Keratinocyte (primary cell): ENCODE data around the gene CDK14. TPM values are rescaled to one million over a fixed set of nuclear protein-coding genes. Genes with fewer than 3 reads are reported as not detected.

Experiments
- DNase-seq: peaks from one replicate; pipeline ENCODE4 v3.0.0-alpha.2; 2011; ENCODE audit warnings: low read depth, missing footprints, low spot score
- FAIRE-seq: peaks from 2 replicates; lab custom pipeline; 2011; peaks lifted over from hg19 to GRCh38; lab: Jason Lieb, UNC
- H2AFZ ChIP-seq: 2 replicates; pipeline ENCODE4 v1.6.0; 2012; ENCODE audit warnings: low read length, control low read depth, inconsistent platforms; ENCODE audit not compliant: control insufficient read depth
- H3K27ac ChIP-seq: 2 replicates; pipeline ENCODE4 v1.5.1; 2011; ENCODE audit warnings: low read length; ENCODE audit not compliant: control insufficient read depth, insufficient read depth
- H3K27me3 ChIP-seq: 3 replicates; pipeline ENCODE4 v1.6.0; 2011; ENCODE audit warnings: low read length; ENCODE audit not compliant: control insufficient read depth, insufficient read depth; ENCODE audit errors: extremely low read depth
- H3K36me3 ChIP-seq, 2 experiments: 2 replicates in 1 of 2; 3 replicates in 1 of 2; pipeline ENCODE4 v1.5.1; 2011; ENCODE audit warnings: low read length in 2 of 2, mild to moderate bottlenecking in 1 of 2; ENCODE audit not compliant: control insufficient read depth in 2 of 2, insufficient read depth in 2 of 2; ENCODE audit errors: extremely low read depth in 1 of 2
- H3K4me1 ChIP-seq: 3 replicates; pipeline ENCODE4 v1.5.1; 2011; ENCODE audit warnings: low read length; ENCODE audit not compliant: control insufficient read depth, insufficient read depth; ENCODE audit errors: extremely low read depth
- H3K4me2 ChIP-seq: 3 replicates; pipeline ENCODE4 v1.6.0; 2011; ENCODE audit warnings: low read depth, low read length; ENCODE audit not compliant: control insufficient read depth, insufficient read depth; ENCODE audit errors: extremely low read depth
- H3K4me3 ChIP-seq, 3 experiments: fragments of 200-600 bp in 1 of 3; sonication (generic) in 1 of 3; 2 replicates in 2 of 3; 3 replicates in 1 of 3; pipeline ENCODE4 v1.5.1; 2011 to 2016; ENCODE audit warnings: low read length in 3 of 3, mild to moderate bottlenecking in 3 of 3, control low read depth in 2 of 3, inconsistent platforms in 1 of 3, low read depth in 1 of 3, mixed read lengths in 1 of 3, mixed run types in 1 of 3, moderate library complexity in 1 of 3; ENCODE audit not compliant: control insufficient read depth in 2 of 3, insufficient read depth in 2 of 3; ENCODE audit errors: extremely low read depth in 1 of 3
- H3K79me2 ChIP-seq: 2 replicates; pipeline ENCODE4 v1.6.0; 2012; ENCODE audit warnings: low read length; ENCODE audit not compliant: control insufficient read depth, insufficient read depth
- H3K9ac ChIP-seq: 3 replicates; pipeline ENCODE4 v1.6.0; 2011; ENCODE audit warnings: low read length; ENCODE audit not compliant: control insufficient read depth, insufficient read depth; ENCODE audit errors: extremely low read depth
- H3K9me1 ChIP-seq: 3 replicates; pipeline ENCODE4 v1.6.0; 2011; ENCODE audit warnings: low read length; ENCODE audit not compliant: control insufficient read depth, insufficient read depth; ENCODE audit errors: extremely low read depth
- H3K9me3 ChIP-seq: 2 replicates; pipeline ENCODE4 v1.5.1; 2012; ENCODE audit warnings: low read depth, low read length; ENCODE audit not compliant: control insufficient read depth
- H4K20me1 ChIP-seq: 3 replicates; pipeline ENCODE4 v1.6.0; 2011; ENCODE audit warnings: low read length; ENCODE audit not compliant: control insufficient read depth, insufficient read depth; ENCODE audit errors: extremely low read depth
- EZH2 ChIP-seq: IDR thresholded peaks from one replicate; pipeline ENCODE4 v1.6.1; 2012; ENCODE audit warnings: inconsistent platforms, mild to moderate bottlenecking, low read length, moderate library complexity
- dilution Hi-C: fragments of 300-500 bp; cut with MboI; formaldehyde crosslinking; loops from one replicate; pipeline ENCODE4 v1.7.0; 2020; ENCODE audit warnings: low sequenced_read_pairs; ENCODE audit not compliant: extremely low pct_ligation_motif_present
- polyA plus RNA-seq, 5 experiments: library from polyadenylated mRNA; depleted of rRNA in 3 of 5; stranded (reverse) in 3 of 5; stranded (forward) in 1 of 5; unstranded in 1 of 5; fragments of >200 nt; gene quantifications; 1 replicate in 1 of 5; 2 replicates in 3 of 5; 3 replicates in 1 of 5; pipeline versions ENCODE4 v1.2.1 to v1.2.3, GENCODE V29; 2011 to 2012; ENCODE audit warnings: missing spikeins in 2 of 5, low read depth in 1 of 5, low replicate concordance in 1 of 5
- TF ChIP-seq, protein P1 (sequence below), 3 experiments: IDR thresholded peaks in 1 of 3; conservative IDR thresholded peaks in 1 of 3; optimal IDR thresholded peaks in 1 of 3; 2 replicates in 2 of 3; 3 replicates in 1 of 3; pipeline versions ENCODE3 to v1.5.1; 2011; ENCODE audit warnings: low read length in 3 of 3, mild to moderate bottlenecking in 3 of 3, moderate library complexity in 2 of 3, control low read depth in 1 of 3, inconsistent platforms in 1 of 3; ENCODE audit not compliant: insufficient read depth in 2 of 3; ENCODE audit errors: extremely low read depth in 1 of 3

The CDK14 gene
- polyA plus RNA-seq, 1 donor (not counting 4 experiments of a cell fraction or from before 2014, with no cell fraction given), result 4.0 TPM

DNA sequence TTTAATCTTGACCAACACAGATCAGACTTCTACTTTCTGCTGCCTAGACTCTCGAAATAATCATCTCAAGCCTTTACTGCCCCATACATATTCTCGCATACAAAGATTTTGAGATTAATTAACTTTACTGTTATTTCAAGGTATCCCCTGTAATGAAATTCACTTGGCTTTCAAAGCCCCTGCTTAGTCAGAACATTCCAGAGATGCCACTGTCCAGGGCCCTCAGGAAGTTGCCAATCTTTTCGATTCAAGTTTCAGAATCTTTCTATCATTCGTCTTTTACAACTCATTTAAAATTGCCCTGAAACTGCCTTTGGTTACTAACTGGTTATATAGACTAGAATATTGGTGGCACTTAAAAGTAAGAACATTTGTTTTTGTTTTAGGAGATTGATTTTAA lies 320.2 kb downstream of the CDK14 start:
- Histone ChIP-seq H4K20me1 (no peaks in the 10 kb centered on the region), H3K79me2 (no peaks in the 10 kb centered on the region), H3K4me2 (no peak overlapping the region), H3K36me3 (no peaks in the 10 kb centered on the region), H3K4me1 (no peaks in the 10 kb centered on the region), H2AFZ (no peak overlapping the region), H3K9me1 (no peaks in the 10 kb centered on the region), H3K27me3 (no peaks in the 10 kb centered on the region), H3K27ac (no peak overlapping the region), H3K4me3 (no peak overlapping the region), H3K9me3 (no peaks in the 10 kb centered on the region), H3K9ac (no peak overlapping the region)
- DNase-seq, result no peak
- TF ChIP-seq, protein P1, sequence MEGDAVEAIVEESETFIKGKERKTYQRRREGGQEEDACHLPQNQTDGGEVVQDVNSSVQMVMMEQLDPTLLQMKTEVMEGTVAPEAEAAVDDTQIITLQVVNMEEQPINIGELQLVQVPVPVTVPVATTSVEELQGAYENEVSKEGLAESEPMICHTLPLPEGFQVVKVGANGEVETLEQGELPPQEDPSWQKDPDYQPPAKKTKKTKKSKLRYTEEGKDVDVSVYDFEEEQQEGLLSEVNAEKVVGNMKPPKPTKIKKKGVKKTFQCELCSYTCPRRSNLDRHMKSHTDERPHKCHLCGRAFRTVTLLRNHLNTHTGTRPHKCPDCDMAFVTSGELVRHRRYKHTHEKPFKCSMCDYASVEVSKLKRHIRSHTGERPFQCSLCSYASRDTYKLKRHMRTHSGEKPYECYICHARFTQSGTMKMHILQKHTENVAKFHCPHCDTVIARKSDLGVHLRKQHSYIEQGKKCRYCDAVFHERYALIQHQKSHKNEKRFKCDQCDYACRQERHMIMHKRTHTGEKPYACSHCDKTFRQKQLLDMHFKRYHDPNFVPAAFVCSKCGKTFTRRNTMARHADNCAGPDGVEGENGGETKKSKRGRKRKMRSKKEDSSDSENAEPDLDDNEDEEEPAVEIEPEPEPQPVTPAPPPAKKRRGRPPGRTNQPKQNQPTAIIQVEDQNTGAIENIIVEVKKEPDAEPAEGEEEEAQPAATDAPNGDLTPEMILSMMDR (optimal IDR thresholded peaks at IDR 0.05 in 1 of 3, IDR thresholded peaks at IDR 0.05 in 1 of 3, conservative IDR thresholded peaks at IDR 0.05 in 1 of 3; ENCODE audit: extremely low read depth in 1 of 3, insufficient read depth in 2 of 3, low read length in 3 of 3), result no peak
- TF ChIP-seq EZH2, result no peak
- dilution Hi-C loops, result no loop called here
- FAIRE-seq, result no peak

DNA sequence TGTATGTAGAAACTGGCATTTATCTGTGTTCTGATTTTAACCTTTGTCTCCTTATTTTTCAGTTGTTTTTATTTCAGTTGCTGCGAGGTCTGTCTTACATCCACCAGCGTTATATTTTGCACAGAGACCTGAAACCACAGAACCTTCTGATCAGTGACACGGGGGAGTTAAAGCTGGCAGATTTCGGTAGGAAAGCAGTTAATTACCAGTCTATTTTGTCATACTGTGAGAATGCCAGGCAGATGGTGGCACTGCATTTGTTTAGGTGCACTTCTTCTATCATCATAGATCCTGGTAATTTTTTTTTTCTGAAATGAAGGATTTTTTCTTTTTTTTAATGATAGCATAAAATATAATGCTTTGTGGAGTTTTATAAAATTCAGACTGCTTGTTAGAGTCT lies 321.4 kb downstream of the CDK14 start:
- no peak overlapping the region for H3K4me3 ChIP-seq
- H3K4me1 ChIP-seq, result no peaks in the 10 kb centered on the region
- TF ChIP-seq, protein P1 (optimal IDR thresholded peaks at IDR 0.05 in 1 of 3, IDR thresholded peaks at IDR 0.05 in 1 of 3, conservative IDR thresholded peaks at IDR 0.05 in 1 of 3; ENCODE audit: extremely low read depth in 1 of 3, insufficient read depth in 2 of 3, low read length in 3 of 3), result no peak
- no peak for TF ChIP-seq EZH2
- no peak overlapping the region for H3K27ac ChIP-seq
- no peak overlapping the region for H2AFZ ChIP-seq
- no peaks in the 10 kb centered on the region for H3K9me1 ChIP-seq
- H3K27me3 ChIP-seq, result no peaks in the 10 kb centered on the region
- H3K9ac ChIP-seq, result no peak overlapping the region
- DNase-seq, result no peak
- H4K20me1 ChIP-seq, result no peaks in the 10 kb centered on the region
- no peaks in the 10 kb centered on the region for H3K9me3 ChIP-seq
- H3K4me2 ChIP-seq, result no peak overlapping the region
- no peaks in the 10 kb centered on the region for H3K36me3 ChIP-seq
- FAIRE-seq, result no peak
- no peaks in the 10 kb centered on the region for H3K79me2 ChIP-seq
- dilution Hi-C loops, result no loop called here
